ENCODE results near the gene ARHGEF37. TPM values are rescaled to one million over a fixed set of nuclear protein-coding genes. Genes with fewer than 3 reads are reported as not detected.
"Not testable (repeated sequence)": the region's sequence is repeated elsewhere in the genome, so short reads cannot be mapped to it uniquely, and the experiment has no call there.

ARHGEF37 gene
- total RNA-seq, 2 experiments from 2014 or later, result 0.15 to 0.23 TPM

DNA sequence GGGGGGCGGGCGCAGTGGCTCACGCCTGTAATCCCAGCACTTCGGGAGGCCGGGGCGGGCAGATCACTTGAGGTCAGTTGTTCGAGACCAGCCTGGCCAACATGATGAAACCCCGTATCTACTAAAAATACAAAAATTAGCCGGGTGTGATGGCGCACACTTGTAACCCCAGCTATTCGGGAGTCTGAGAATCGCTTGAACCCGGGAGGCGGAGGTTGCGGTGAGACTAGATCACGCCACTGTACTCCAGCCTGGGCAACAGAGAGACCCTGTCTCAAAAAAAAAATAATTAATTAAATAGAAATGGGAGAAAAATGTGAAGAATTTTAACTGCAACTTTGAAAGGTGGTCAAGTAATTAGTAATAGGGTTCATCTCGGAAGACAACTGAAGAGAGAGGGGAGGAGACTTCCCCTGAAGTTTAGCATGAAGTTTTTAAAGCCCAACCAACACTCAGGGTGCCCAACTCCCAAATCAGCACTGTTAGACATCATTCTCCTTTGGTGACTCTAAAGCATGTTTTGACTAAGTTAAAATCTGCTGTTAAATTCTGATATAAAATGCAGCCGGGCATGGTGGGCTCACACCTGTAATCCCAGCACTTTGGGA lies 28.6 kb upstream of the ARHGEF37 start:
- ChIA-PET CTCF (interaction anchor here (1.3 kb wide), 1 partner anchor 8 kb away, joined by 3 read pairs; no protein-coding TSS in a partner anchor), POLR2A (interaction anchor here (2.4 kb wide), 1 partner anchor 10 kb away, joined by 6 read pairs; no protein-coding TSS in a partner anchor)

DNA sequence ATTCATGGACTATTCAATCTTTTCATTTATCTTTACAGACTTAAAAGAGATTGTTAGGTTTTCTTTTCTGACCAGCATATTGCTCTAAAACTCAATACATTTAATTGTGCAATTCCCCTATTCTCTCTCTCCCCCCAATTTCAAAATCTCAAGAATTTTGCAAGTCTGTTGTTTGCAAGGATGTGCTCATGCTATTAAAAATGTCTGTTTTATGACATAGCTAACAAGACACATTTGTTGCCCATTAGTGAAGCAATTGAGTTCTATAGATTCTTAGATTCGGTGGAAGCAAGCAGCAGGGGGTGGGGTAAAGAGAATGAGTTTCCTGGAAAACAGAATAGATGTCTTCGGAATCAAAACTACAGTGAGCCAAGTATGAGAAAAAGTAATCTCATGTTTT lies 21.6 kb upstream of the ARHGEF37 start:
- ChIA-PET POLR2A (no interaction called here), CTCF (no interaction called here)

GRCh38 chr5:149561848-149562247 lies 19.4 kb upstream of the ARHGEF37 start:
- CTCF ChIA-PET, result interaction anchor here (0.9 to 2.1 kb wide), 6 partner anchors 10 to 180 kb away, joined by 3 to 14 read pairs (median 3); no protein-coding TSS in a partner anchor
- POLR2A ChIA-PET, result interaction anchor here (0.6 kb wide), 1 partner anchor 17 kb away, joined by 3 read pairs; no protein-coding TSS in a partner anchor

GRCh38 chr5:149563466-149563865 lies 17.8 kb upstream of the ARHGEF37 start:
- ChIA-PET CTCF (interaction anchor here (1.1 to 2.1 kb wide), 4 partner anchors 119 to 181 kb away, joined by 5 to 14 read pairs (median 5); no protein-coding TSS in a partner anchor), POLR2A (interaction anchor here (1.5 kb wide), 1 partner anchor 12 kb away, joined by 6 read pairs; the partner anchor contains the start of gene CSNK1A1)

DNA sequence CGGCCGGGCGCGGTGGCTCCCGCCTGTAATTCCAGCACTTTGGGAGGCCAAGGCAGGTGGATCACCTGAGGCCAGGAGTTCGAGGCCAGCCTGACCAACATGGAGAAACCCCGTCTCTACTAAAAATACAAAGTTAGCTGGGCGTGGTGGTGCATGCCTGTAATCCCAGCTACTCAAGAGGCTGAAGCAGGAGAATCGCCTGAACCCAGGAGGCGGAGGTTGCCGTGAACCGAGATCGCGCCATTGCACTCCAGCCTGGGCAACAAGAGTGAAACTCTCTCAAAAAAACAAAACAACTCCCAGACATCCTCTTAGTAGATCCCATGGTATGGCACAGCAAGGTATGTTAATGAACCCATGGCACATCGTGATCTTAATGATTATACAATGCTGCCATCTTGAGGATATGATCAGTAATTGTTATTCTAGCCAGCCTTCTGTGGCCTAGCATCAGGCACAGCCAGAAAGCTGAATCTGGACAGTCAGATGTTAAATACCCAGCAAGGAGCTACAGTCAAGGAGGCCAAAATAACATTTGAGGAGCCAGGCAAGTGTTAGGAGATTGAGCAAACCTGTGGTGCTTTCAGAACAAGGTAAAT lies 16.7 kb upstream of the ARHGEF37 start:
- CTCF ChIA-PET, result interaction anchor here (0.6 to 2.8 kb wide), 13 partner anchors 11 to 245 kb away, joined by 3 to 23 read pairs (median 3); partner anchors contain the start of gene CSNK1A1
- POLR2A ChIA-PET, result not testable (repeated sequence)

- ChIA-PET POLR2A (no interaction called here), CTCF (no interaction called here)
Observed at GRCh38 chr5:149567226-149567625, 14.1 kb upstream of the ARHGEF37 start.

- ChIA-PET CTCF (interaction anchor here (0.7 to 1.0 kb wide), 3 partner anchors 126 to 433 kb away, joined by 4 to 5 read pairs (median 5); no protein-coding TSS in a partner anchor), POLR2A (interaction anchor here (1.1 kb wide), 1 partner anchor 15 kb away, joined by 4 read pairs; no protein-coding TSS in a partner anchor)
Observed at GRCh38 chr5:149572170-149572569, 9.1 kb upstream of the ARHGEF37 start.

DNA sequence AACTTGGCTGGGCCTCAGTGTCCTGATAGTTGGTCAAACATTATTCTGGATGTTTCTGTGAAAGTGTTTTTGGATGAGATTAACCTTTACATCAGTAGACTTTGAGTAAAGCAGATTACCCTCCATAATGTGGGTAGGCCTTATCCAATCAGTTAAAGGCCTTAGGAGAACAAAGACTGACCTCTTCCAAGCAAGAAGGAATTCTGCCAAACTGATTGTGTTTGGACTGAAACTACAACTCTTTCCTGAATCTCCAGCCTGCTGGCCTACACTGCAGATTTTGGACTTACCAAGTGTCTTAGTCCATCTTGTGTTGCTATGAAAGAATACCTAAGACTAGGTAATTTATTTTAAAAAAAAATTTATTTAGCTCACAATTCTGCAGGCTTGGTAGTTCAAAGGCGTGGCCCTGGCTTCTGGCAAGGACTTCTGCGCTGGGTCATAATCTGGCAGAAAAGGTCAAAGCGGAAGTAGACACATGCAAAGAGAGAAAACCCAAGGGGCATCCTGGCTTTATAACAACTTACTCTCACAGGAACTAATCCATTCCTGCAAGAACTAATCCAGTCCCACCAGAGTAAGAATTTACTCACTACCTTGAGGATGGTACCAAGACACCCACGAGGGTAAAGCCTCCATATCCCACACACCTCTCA lies 8.6 kb upstream of the ARHGEF37 start:
- ChIA-PET POLR2A (interaction anchor here (1.1 kb wide), 1 partner anchor 15 kb away, joined by 4 read pairs; no protein-coding TSS in a partner anchor), CTCF (interaction anchor here (1.0 kb wide), 1 partner anchor 127 kb away, joined by 4 read pairs; no protein-coding TSS in a partner anchor)

DNA sequence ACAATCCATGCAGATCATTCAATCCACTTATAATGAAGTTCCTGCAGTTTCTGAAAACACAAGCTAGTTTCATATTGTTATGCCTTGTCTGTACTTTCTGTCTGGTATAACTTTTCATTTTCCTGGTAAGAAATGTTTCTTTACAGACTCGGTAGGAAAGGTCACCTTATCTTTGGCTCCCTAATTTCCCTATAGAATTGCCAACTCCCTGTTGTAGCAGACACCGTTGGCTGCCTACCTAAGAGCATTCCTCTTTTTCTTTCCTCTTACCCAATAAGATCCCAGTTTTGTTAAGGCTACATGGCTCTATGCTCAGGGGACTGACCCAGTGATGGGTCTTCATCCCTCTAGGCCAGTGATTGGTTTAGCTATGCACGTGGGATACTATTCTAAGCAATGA lies 6.2 kb upstream of the ARHGEF37 start:
- ChIA-PET CTCF (interaction anchor here (0.6 to 1.2 kb wide), 3 partner anchors 11 to 13 kb away, joined by 3 to 5 read pairs (median 5); no protein-coding TSS in a partner anchor), POLR2A (no interaction called here)

DNA sequence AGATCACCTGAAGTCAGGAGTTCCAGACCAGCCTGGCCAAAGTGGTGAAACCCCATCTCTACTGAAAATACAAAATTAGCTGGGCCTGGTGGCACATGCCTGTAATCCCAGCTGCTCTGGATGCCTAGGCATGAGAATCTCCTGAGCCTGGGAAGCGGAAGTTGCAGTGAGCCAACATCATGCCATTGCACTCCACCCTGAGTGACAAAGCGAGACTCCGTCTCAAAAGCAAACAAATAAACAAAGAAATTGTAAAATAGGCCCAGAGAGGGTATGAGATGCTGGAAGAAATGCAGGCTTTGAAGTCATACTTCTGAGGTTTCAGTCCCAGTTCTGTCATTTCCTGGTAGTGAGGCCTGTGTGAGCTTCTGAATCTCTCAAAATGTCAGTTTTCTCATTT lies 5.3 kb upstream of the ARHGEF37 start:
- ChIA-PET CTCF (interaction anchor here (1.2 kb wide), 1 partner anchor 11 kb away, joined by 5 read pairs; no protein-coding TSS in a partner anchor), POLR2A (no interaction called here)

DNA sequence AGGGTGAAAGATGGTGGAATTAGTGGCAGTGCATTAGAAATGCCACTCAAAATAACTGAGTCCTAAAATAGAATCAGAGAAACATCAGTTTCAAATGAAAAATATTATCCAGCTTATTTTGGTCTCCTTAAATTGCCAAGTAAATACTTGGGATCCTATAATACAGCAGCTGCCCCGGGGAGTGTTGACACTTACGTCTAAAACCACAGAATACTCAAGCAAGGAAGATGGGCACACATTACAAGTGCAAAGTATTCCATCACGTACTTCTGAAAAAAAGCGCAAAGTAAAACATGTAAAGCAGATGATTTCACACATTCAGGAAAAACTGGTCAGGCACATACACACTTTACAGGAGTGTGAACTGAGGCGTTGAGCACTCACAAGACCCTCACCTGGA lies 2.4 kb upstream of the ARHGEF37 start:
- ChIA-PET POLR2A (no interaction called here), CTCF (no interaction called here)

DNA sequence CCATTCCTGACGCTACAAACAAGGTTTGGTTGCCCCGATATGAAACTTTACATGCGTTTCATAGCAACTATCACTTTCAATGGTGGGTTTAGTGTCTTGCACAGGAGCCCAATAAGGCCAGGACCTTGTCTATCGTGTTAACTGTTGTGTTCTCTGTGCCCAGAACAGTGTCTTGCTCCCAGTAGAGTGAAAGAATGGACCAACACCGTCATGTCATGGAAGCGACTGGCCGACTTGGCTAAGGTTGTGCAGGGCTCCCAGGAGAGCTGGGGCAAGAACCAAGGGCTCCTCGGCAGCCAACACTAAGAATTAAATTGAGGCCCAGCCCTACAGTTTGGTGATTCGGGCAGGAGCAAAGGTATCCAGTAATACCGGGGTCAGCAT lies 498 bp upstream of the ARHGEF37 start:
- CTCF ChIA-PET, result interaction anchor here (0.6 kb wide), 1 partner anchor 148 kb away, joined by 3 read pairs; no protein-coding TSS in a partner anchor
- POLR2A ChIA-PET, result no interaction called here

GRCh38 chr5:149581931-149582768 lies 852 bp downstream of the ARHGEF37 start:
- ChIA-PET POLR2A (no interaction called here), CTCF (no interaction called here)

DNA sequence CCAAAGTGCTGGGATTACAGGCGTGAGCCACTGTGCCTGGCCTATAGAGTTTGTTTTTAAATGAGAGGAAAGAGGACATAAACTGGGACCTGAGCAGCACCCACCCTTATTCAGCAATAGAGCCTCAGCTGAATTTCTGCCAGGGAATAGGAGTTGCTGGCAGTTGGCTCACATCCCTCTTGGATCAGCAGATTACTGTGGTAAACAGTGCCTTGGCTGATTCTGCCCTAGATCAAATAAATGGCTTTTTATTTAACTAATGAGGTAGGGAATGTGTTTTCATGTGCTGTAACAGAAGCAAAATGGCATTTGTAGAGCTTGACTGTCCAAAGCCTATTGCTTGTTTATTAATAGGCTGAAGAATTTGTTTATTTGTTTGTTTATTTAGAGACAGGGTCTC lies 2.1 kb downstream of the ARHGEF37 start:
- CTCF ChIA-PET, result no interaction called here

GRCh38 chr5:149584121-149584520 lies 2.8 kb downstream of the ARHGEF37 start:
- ChIA-PET POLR2A (no interaction called here), CTCF (interaction anchor here (0.6 kb wide), 1 partner anchor 18 kb away, joined by 3 read pairs; no protein-coding TSS in a partner anchor)

More for the DNA sequence above, 2.1 kb downstream of the ARHGEF37 start:
- POLR2A ChIA-PET, result no interaction called here

DNA sequence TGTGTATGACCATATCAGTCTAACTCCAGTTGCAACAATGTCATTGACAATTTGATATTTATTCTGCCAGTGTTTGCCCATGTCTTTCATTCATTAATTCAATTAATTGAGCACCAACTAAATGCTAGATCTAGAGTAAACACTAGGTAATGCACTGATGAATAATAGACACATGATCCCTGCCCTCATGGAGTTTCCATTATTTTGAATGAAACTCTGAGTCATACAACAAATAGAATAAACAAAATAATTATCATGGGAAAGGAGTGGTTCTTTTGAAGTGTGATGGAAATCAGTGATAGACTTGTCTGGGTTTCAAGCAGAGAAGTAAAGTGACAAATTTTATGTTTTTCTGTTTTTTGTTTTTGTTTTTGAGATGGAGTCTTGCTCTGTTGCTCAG lies 4.6 kb downstream of the ARHGEF37 start:
- ChIA-PET CTCF (no interaction called here), POLR2A (no interaction called here)

GRCh38 chr5:149586708-149587318 lies 5.5 kb downstream of the ARHGEF37 start:
- POLR2A ChIA-PET, result no interaction called here
- CTCF ChIA-PET, result interaction anchor here (0.6 to 0.7 kb wide), 2 partner anchors 11 to 26 kb away, joined by 3 to 5 read pairs; no protein-coding TSS in a partner anchor

GRCh38 chr5:149588936-149589335 lies 7.6 kb downstream of the ARHGEF37 start:
- ChIA-PET CTCF (no interaction called here), POLR2A (no interaction called here)

- CTCF ChIA-PET, result no interaction called here
- POLR2A ChIA-PET, result no interaction called here
Observed at GRCh38 chr5:149593370-149593769, 12.1 kb downstream of the ARHGEF37 start.
